GM10847 (cell line): ENCODE data around the gene OPA1.

Source experiments
- POLR2A ChIP-seq: IDR thresholded peaks from 2 replicates; pipeline ENCODE4 v1.6.1; 2011; ENCODE audit not compliant: insufficient read length; ENCODE audit errors: extremely low read depth

The OPA1 gene

GRCh38 chr3:193592841-193593667 lies at the start of gene OPA1:
OPA1 (plus strand) TSS chr3:193593208; CDS start chr3:193593378, 170 bp downstream.
- peak; percentile 73 for TF ChIP-seq POLR2A

DNA sequence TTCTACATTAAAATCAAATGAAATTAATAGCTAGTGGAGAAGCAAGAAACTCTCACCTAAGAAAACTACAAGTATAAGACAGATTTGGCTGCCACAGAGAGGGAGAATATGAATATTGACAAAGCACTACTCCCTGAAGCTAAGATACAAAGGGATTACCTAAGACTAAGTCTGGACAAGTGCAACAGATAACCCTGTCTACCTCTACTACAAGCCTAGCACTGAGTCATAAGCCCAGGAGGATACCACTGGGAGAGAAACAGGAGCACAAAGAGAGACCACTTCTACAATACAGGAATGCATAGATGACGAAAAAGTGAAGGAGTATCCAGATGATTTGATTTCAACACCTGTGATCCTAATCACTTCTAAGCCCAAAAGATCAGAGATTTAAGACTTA lies 48.7 kb upstream of the OPA1 start:
- TF ChIP-seq POLR2A, result no peak

- TF ChIP-seq POLR2A, result no peak
These were observed 47.7 kb upstream of the OPA1 start for GRCh38 chr3:193545304-193545703.

DNA sequence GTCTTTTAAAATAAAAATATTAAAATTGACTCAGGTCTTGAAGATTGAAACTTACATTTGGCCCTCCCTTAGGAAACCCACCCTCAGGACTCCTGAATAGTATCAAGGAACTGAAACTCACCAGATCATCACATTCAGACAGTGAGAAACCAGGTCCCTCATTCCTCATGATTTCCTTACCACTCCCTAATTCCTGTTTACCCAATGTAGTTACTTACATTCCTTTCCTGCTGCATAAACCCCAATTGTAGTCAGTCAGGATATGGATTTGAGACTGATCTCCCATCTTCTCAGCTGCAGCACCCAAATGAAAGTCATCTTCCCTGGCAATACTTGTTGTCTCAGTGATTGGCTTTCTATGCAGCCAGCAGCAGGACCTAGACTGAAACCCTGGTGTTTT lies 46.9 kb upstream of the OPA1 start:
- TF ChIP-seq POLR2A, result no peak

- no peak for TF ChIP-seq POLR2A
These were observed 44.6 kb upstream of the OPA1 start for GRCh38 chr3:193548406-193548805.

DNA sequence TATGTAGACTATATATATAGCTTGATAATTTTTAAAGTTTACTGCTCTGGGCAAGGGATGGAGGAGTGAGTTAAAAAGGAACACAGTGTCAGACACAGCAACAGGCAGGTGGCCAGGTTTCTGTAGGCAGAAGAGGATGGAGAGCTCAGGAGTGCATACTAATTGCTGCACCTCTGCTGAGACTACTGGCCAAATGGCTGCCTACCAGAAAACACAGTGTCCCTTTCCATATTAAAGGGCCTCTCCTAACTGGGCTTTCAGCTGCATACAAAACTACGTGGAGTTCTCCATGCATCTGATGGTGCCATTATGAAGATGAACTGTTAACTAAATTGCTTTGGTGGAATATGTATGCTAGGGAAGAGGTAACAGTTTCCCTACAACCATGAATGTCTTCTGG lies 40.1 kb upstream of the OPA1 start:
- no peak for TF ChIP-seq POLR2A

GRCh38 chr3:193553586-193553985 lies 39.4 kb upstream of the OPA1 start:
- no peak for TF ChIP-seq POLR2A

- no peak for TF ChIP-seq POLR2A
These were observed 38.2 kb upstream of the OPA1 start, which contains the start of gene ATP13A4 for GRCh38 chr3:193554811-193555210. ATP13A4 (minus strand) TSS chr3:193554895; CDS start chr3:193554799, 96 bp downstream.

DNA sequence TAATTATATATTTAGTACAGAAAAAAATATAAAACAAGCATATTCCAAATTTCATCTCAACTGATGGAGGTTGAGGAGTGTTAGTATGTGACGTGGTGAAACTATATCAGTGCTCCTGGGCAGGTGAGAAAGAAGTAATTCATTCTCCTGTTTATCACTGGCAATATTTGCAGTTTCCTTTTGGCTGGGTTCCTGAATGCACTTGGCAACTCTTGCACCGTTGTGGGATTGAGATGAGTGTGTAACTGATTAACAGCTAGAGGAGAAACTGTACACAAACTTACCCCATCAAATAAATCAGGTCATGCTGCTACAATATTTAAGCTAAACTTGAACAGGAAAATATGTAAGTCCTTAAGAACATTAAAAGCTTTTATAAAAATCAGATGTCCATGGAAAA lies 36.2 kb upstream of the OPA1 start:
- no peak for TF ChIP-seq POLR2A

- no peak for TF ChIP-seq POLR2A
These were observed 33.9 kb upstream of the OPA1 start for GRCh38 chr3:193559100-193559499.

DNA sequence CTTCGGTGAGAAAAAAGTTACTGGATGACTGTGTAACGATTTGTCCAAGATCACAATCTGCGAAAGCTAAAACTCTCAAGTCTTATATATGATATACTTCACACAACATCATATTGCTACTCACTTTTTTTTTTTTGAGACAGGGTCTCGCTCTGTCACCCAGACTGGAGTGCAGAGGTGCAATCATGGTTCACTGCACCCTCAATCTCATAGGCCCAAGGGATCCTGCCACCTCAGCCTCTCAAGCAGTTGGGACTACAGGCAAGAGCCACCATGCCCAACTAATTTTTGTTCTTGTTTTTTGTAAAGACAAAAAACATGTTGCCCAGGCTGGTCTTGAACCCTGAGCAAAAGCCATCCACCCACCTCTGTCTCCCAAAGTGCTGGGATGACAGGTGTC lies 32.9 kb upstream of the OPA1 start:
- no peak for TF ChIP-seq POLR2A

- TF ChIP-seq POLR2A, result no peak
These were observed 32.1 kb upstream of the OPA1 start for GRCh38 chr3:193560870-193561269.

GRCh38 chr3:193563426-193563825 lies 29.6 kb upstream of the OPA1 start:
- no peak for TF ChIP-seq POLR2A

DNA sequence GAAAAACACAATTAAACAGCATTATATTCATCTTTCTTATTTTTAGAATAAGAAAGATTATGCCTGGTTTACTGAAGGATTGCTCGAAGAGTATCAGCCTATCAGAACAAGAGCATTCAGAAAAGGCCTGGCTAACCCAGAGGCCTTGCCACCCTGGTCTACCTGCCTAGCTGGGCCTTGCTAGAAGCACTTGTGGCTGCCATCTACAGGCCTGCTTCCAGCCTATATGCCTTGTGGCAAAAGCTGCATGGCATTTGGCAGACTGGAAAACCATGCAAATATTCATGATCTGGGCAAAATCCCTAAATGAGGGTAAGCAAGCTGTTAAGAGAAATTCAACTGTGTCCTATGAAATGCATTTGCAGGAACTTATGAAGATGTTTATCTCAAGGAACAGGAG lies 29.0 kb upstream of the OPA1 start:
- TF ChIP-seq POLR2A, result no peak

DNA sequence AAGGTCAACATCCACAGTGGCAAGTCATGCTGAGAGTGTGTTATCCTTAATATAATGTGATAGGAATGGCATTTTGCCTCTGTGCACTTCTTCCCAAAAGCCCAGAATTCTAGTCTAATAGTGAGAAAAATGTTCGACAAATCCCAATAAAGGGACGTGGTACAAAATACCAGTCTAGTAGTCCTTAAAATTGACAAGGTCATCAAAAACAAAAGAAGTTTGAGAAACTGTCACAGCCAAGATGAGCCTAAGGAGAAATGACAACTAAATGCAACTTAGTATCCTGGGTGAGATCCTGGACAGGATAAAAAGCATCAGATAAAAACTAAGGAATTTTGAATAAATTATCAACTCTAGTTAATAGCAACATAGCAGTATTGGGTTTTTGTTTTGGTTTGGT lies 23.9 kb upstream of the OPA1 start:
- no peak for TF ChIP-seq POLR2A

DNA sequence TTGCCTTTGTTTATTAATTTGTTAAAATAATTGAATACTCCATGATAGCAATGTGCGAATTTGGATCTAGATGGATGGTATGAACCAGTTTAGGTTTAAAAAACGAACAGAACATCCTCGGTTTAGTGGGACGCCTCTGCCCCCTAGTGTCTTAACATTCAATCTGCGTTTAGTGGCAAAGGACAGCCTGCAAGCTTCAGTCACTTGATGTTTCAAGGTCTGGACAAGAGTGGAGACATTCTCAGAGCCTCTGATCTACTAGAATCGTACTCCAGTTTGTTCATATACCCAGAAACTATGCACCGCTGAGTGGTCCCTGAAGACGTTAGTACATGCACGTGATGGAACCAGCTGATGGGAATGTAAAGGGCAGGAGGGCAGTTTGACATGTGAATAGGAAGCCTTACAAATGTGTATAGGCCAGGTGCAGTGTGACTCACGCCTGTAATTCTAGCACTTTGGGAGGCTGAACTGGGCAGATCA lies 20.5 kb upstream of the OPA1 start:
- no peak for TF ChIP-seq POLR2A

- no peak for TF ChIP-seq POLR2A
These were observed 19.4 kb upstream of the OPA1 start for GRCh38 chr3:193573403-193574191.
